SK-N-SH (cell line): ENCODE results near the gene ADAP1.

Experiments
- CTCF ChIP-seq: fragments of 200-600 bp; sonication (generic); IDR thresholded peaks from 2 replicates; pipeline ENCODE4 v1.6.1; 2017; ENCODE audit warnings: antibody characterized with exemption, mild to moderate bottlenecking, moderate library complexity
- ELF1 ChIP-seq: IDR thresholded peaks from 2 replicates; pipeline ENCODE4 v1.4.0; 2012
- EP300 ChIP-seq, 2 experiments: IDR thresholded peaks; 2 replicates each; pipeline versions ENCODE4 v1.4.0 to v1.6.1; 2012; ENCODE audit warnings: borderline replicate concordance in 1 of 2, low read depth in 1 of 2, low read length in 1 of 2
- FOSL2 ChIP-seq: IDR thresholded peaks from 2 replicates; pipeline ENCODE4 v1.4.0; 2012; ENCODE audit warnings: low read depth, mild to moderate bottlenecking, moderate library complexity, borderline replicate concordance
- NRF1 ChIP-seq: IDR thresholded peaks from 2 replicates; pipeline ENCODE4 v1.6.1; 2012; ENCODE audit warnings: low read depth, mild to moderate bottlenecking, low read length
- POLR2AphosphoS5 ChIP-seq: IDR thresholded peaks from 2 replicates; pipeline ENCODE4 v1.6.1; 2012; ENCODE audit warnings: low read depth, low read length
- RAD21 ChIP-seq: IDR thresholded peaks from 2 replicates; pipeline ENCODE4 v1.6.1; 2012; ENCODE audit warnings: mild to moderate bottlenecking, low read length
- REST ChIP-seq: IDR thresholded peaks from 2 replicates; pipeline ENCODE4 v1.6.1; 2012; ENCODE audit warnings: mild to moderate bottlenecking, low read depth, low read length, moderate library complexity
- SIN3A ChIP-seq: IDR thresholded peaks from 2 replicates; pipeline ENCODE4 v1.6.1; 2012; ENCODE audit warnings: low read depth, mild to moderate bottlenecking, low read length, moderate library complexity, borderline replicate concordance
- TAF1 ChIP-seq: IDR thresholded peaks from 2 replicates; pipeline ENCODE4 v1.6.1; 2012; ENCODE audit warnings: low read depth, mild to moderate bottlenecking, low read length, moderate library complexity, borderline replicate concordance
- ZBTB33 ChIP-seq: IDR thresholded peaks from 2 replicates; pipeline ENCODE4 v1.4.0; 2012; ENCODE audit warnings: low read depth, borderline replicate concordance
- TF ChIP-seq, protein P1 (sequence below): IDR thresholded peaks from 2 replicates; pipeline ENCODE4 v1.4.0; 2012; ENCODE audit warnings: low read depth

DNA sequence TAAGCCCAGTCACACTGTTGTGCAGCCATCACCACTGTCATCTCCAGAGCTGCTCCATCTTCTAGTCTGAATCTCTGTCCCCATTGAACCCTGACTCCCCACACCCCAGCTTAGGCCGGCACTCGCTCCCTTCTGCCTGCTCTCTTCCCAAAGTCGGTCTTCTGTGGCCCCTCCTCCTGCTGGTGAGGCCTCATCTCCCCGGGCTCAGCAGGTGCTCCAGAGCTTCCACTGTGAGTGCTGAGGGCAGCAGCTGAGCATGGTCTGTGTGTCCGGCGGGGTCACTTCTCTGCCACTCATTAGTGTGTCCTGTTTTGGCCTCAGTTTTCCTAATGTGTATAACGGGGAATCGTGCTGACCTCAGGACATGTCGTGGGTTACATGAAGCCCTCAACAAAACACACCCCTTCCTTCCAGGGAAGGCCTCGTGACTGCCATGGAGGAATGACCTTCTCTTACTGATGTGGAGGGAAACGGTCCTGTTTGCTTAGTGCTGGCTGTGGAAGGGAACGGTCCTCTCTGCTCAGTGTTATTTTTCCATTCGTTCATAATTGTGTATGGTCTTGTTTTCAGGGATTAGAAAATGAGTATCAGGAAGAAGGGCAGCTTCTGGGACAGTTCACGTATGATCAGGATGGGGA, 82.5 kb downstream of the ADAP1 start:
- TF ChIP-seq CTCF (no peak), TAF1 (no peak), REST (no peak), SIN3A (no peak), POLR2AphosphoS5 (no peak), EP300 (IDR thresholded peaks at IDR 0.05; ENCODE audit: borderline replicate concordance in 1 of 2, low read depth in 1 of 2, low read length in 1 of 2) (no peak), FOSL2 (no peak), ELF1 (no peak), ZBTB33 (no peak), NRF1 (no peak), RAD21 (no peak)
- TF ChIP-seq, protein P1, sequence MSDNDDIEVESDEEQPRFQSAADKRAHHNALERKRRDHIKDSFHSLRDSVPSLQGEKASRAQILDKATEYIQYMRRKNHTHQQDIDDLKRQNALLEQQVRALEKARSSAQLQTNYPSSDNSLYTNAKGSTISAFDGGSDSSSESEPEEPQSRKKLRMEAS = no peak
